Transverse colon (tissue), 4 donors: ENCODE measurements around the gene RECK. TPM values are rescaled to one million over a fixed set of nuclear protein-coding genes. Genes with fewer than 3 reads are reported as not detected.

Experiments used
- DNase-seq: peaks from one replicate; pipeline ENCODE4 v3.0.0-alpha.2; 2019
- H3K27ac ChIP-seq, 4 donors: fragments of 200-600 bp; sonication (generic); 2 replicates each; pipeline ENCODE4 v1.5.1; 2016 to 2018; ENCODE audit warnings: inconsistent platforms in 4 of 4
- H3K27me3 ChIP-seq: fragments of 200-600 bp; sonication (generic); 2 replicates; pipeline ENCODE4 v1.5.1; 2017; ENCODE audit warnings: inconsistent platforms
- H3K36me3 ChIP-seq, 4 donors: fragments of 200-600 bp; sonication (generic); 2 replicates each; pipeline ENCODE4 v1.5.1; 2017 to 2019; ENCODE audit warnings: inconsistent platforms in 4 of 4
- H3K4me1 ChIP-seq, 4 donors: fragments of 200-600 bp; sonication (generic); 2 replicates each; pipeline ENCODE4 v1.5.1; 2017 to 2020; ENCODE audit warnings: inconsistent platforms in 4 of 4
- H3K4me3 ChIP-seq, 4 donors: fragments of 200-600 bp; sonication (generic); 1 replicate in 1 of 4; 2 replicates in 3 of 4; pipeline versions ENCODE4 v1.5.1 to v1.6.1; 2017 to 2019; ENCODE audit warnings: inconsistent platforms in 4 of 4
- H3K9me3 ChIP-seq, 2 donors: fragments of 200-600 bp; sonication (generic); 2 replicates each; pipeline ENCODE4 v1.5.1; 2017 to 2019; ENCODE audit warnings: inconsistent platforms in 2 of 2
- CTCF ChIP-seq, 5 experiments: fragments of 200-600 bp in 3 of 5; fragments of 450-650 bp in 2 of 5; sonication (generic) in 3 of 5; IDR thresholded peaks; 1 replicate in 2 of 5; 2 replicates in 3 of 5; pipeline ENCODE4 v1.5.1; 2016 to 2017; ENCODE audit warnings: antibody characterized with exemption in 5 of 5, inconsistent platforms in 3 of 5, mild to moderate bottlenecking in 2 of 5, moderate library complexity in 1 of 5
- EP300 ChIP-seq: sonication (generic); formaldehyde crosslinking; IDR thresholded peaks from one replicate; pipeline ENCODE4 v1.6.1; 2017; ENCODE audit warnings: antibody characterized with exemption, low read depth
- POLR2A ChIP-seq: fragments of 450-650 bp; IDR thresholded peaks from one replicate; pipeline ENCODE4 v1.6.1; 2016; ENCODE audit warnings: antibody characterized with exemption, mild to moderate bottlenecking, moderate library complexity
- POLR2AphosphoS5 ChIP-seq, 3 donors: sonication (generic); formaldehyde crosslinking; IDR thresholded peaks; one replicate each; pipeline ENCODE4 v1.6.1; 2016; ENCODE audit warnings: antibody characterized with exemption in 3 of 3
- WGBS, 2 donors: methylation state at CpG; one replicate each; pipeline ENCODE4 v1.1.5; 2018; ENCODE audit warnings: low coverage in 1 of 2; 5-methylcytosine and 5-hydroxymethylcytosine counted together
- in situ Hi-C, 4 donors: fragments of 200-750 bp; cut with MboI; loops; one replicate each; pipeline versions ENCODE4 v1.15.0 to v1.15.1; 2017; ENCODE audit warnings: low sequenced_read_pairs in 3 of 4, low pct_ligation_motif_present in 1 of 4, low pct_unique_long_range_greater_than_20kb in 1 of 4
- intact Hi-C: fragments of 100-400 bp; cut with DNase I; formaldehyde crosslinking; loops from one replicate; pipeline ENCODE4 v1.15.1; 2023; ENCODE audit warnings: low total_unique reads
- total RNA-seq, 4 donors: library from RNA; depleted of rRNA; stranded (reverse); fragments of >200 nt; gene quantifications; one replicate each; pipeline ENCODE4 v1.1.0, GENCODE V29; 2016

The RECK gene
- total RNA-seq, 4 donors from 2014 or later, result 1.5 to 30.3 (median 6.0) TPM

- 32 to 36% methylated on average over 6 to 8 of the region's 8 CpGs for WGBS, 2 donors
- peak overlapping the region; percentile 13 to 68 (median 24) for H3K27ac ChIP-seq
- in situ Hi-C loops (no loop called here), intact Hi-C loops (no loop called here)
- DNase-seq, result peak; percentile 74
- H3K27me3 ChIP-seq, result no peaks in the 10 kb centered on the region
- H3K4me1 ChIP-seq, result peaks cover 2 to 31% (median 13%) of the 10 kb centered on the region in 4 donors
- no peaks in the 10 kb centered on the region for H3K9me3 ChIP-seq
- H3K4me3 ChIP-seq, result no peak overlapping the region
- TF ChIP-seq CTCF (IDR thresholded peaks at IDR 0.05), result no peak
- no peak for TF ChIP-seq EP300
- TF ChIP-seq POLR2A, result no peak
- no peak for TF ChIP-seq POLR2AphosphoS5 (IDR thresholded peaks at IDR 0.05)
- H3K36me3 ChIP-seq, result no peaks in the 10 kb centered on the region
These were observed 54.6 kb downstream of the RECK start for GRCh38 chr9:36091026-36091953.

GRCh38 chr9:36092014-36092413 is 55.3 kb downstream of the RECK start:
- Histone ChIP-seq H3K4me3 (no peak overlapping the region), H3K27me3 (no peaks in the 10 kb centered on the region), H3K4me1 (peaks cover 2 to 31% (median 13%) of the 10 kb centered on the region in 4 donors), H3K27ac (peak overlapping the region in 2 of 4 donors; percentile 14 to 68), H3K9me3 (no peaks in the 10 kb centered on the region), H3K36me3 (no peaks in the 10 kb centered on the region)
- no peak for DNase-seq
- in situ Hi-C loops, result no loop called here
- intact Hi-C loops, result no loop called here
- TF ChIP-seq POLR2AphosphoS5 (IDR thresholded peaks at IDR 0.05) (no peak), POLR2A (no peak), EP300 (no peak), CTCF (IDR thresholded peaks at IDR 0.05) (no peak)
- 100% methylated on average over 1 of the region's 1 CpG for WGBS, 2 donors

GRCh38 chr9:36092509-36093215 is 55.9 kb downstream of the RECK start:
- intact Hi-C loops (no loop called here), in situ Hi-C loops (no loop called here)
- Histone ChIP-seq H3K4me1 (peaks cover 2 to 31% (median 13%) of the 10 kb centered on the region in 4 donors), H3K4me3 (no peak overlapping the region), H3K9me3 (no peaks in the 10 kb centered on the region), H3K27ac (peak overlapping the region; percentile 7 to 68 (median 31)), H3K27me3 (no peaks in the 10 kb centered on the region), H3K36me3 (no peaks in the 10 kb centered on the region)
- TF ChIP-seq POLR2AphosphoS5 (IDR thresholded peaks at IDR 0.05) (no peak), POLR2A (no peak), EP300 (no peak), CTCF (IDR thresholded peaks at IDR 0.05) (no peak)
- peak; percentile 28 for DNase-seq
- WGBS, 2 donors, result 70 to 73% methylated on average over 2 to 9 of the region's 9 CpGs

GRCh38 chr9:36093384-36093783 is 56.7 kb downstream of the RECK start:
- 71 to 89% methylated on average over 2 of the region's 2 CpGs for WGBS, 2 donors
- in situ Hi-C loops, result no loop called here
- no peak for DNase-seq

More at GRCh38 chr9:36093384-36093783, 56.7 kb downstream of the RECK start:
- peak overlapping the region in 2 of 4 donors; percentile 7 to 14 for H3K27ac ChIP-seq
- no peaks in the 10 kb centered on the region for H3K36me3 ChIP-seq
- no peak overlapping the region for H3K4me3 ChIP-seq
- H3K27me3 ChIP-seq, result no peaks in the 10 kb centered on the region
- intact Hi-C loops, result no loop called here
- H3K4me1 ChIP-seq, result peaks cover 2 to 31% (median 13%) of the 10 kb centered on the region in 4 donors
- H3K9me3 ChIP-seq, result no peaks in the 10 kb centered on the region
- TF ChIP-seq POLR2AphosphoS5 (IDR thresholded peaks at IDR 0.05) (no peak), CTCF (IDR thresholded peaks at IDR 0.05) (no peak)
